HG02678 (cell line): Measurements from ENCODE around the gene RBMX.
"Not testable (repeated sequence)": the region's sequence is repeated elsewhere in the genome, so short reads cannot be mapped to it uniquely, and the experiment has no call there.

Source experiments
- ATAC-seq: cut with Tn5 transposase; IDR thresholded peaks from one replicate; pipeline ENCODE4 v1.9.1; 2021; ENCODE audit warnings: mild to moderate bottlenecking, moderate library complexity; ENCODE audit not compliant: unreplicated experiment

Gene RBMX

DNA sequence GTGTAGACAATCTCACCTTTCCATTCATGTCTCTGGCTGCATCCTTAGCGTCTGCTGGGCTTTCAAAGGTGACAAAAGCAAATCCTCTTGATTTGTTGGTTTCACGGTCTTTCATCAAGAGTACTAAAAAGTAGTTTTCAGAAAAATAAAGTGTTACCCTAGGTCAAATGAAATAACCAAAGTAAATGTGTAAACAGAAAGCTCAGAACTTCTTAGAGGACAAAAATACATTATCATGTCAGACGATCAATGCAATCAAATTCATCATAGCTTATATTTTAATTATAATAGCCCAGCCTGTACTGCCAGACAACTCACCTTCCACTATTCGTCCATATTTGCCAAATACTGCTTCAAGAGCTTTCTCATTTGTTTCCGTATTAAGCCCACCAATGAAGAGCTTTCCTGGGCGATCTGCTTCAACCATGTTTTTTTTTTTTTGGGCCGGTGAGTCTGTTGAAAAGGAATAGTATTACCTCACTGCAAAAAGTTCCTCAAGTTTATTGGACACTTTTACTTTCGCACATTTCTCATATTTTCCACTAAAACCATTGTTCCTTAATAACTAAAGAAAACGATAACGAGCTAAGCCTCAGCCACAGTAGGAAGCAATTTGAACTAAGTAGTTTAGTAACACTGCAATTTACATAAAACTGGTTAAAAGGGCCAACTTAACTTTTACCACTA lies 1.4 kb downstream of the RBMX start:
- no peak for ATAC-seq

DNA sequence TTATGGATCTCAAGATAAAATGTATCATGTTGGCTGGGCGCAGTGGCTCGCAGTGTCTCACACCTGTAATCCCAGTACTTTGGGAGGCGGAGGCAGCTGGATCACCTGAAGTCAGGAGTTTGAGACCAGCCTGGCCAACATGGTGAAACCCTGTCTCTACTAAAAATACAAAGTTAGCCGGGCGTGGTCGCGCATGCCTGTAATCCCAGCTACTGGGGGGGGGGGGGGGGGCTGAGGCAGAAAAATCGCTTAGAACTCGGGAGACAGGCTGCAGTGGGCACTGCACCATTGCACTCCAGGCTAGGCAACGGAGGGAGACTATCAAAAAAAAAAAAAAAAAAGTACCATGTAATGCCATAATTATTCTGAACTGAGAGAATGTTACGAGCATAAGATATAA lies 2.1 kb downstream of the RBMX start:
- no peak for ATAC-seq

GRCh38 chrX:136874114-136874513 lies 6.4 kb downstream of the RBMX start:
- not testable (repeated sequence) for ATAC-seq

- not testable (repeated sequence) for ATAC-seq
Observed at GRCh38 chrX:136873210-136873609, 7.3 kb downstream of the RBMX start.

- no peak for ATAC-seq
Observed at GRCh38 chrX:136872091-136872700, 8.3 kb downstream of the RBMX start.

- no peak for ATAC-seq
Observed at GRCh38 chrX:136870064-136870463, 10.5 kb downstream of the RBMX start.

GRCh38 chrX:136868283-136869055 lies 12.1 kb downstream of the RBMX start:
- no peak for ATAC-seq

- ATAC-seq = no peak
Observed at GRCh38 chrX:136867518-136867917, 13.0 kb downstream of the RBMX start.

DNA sequence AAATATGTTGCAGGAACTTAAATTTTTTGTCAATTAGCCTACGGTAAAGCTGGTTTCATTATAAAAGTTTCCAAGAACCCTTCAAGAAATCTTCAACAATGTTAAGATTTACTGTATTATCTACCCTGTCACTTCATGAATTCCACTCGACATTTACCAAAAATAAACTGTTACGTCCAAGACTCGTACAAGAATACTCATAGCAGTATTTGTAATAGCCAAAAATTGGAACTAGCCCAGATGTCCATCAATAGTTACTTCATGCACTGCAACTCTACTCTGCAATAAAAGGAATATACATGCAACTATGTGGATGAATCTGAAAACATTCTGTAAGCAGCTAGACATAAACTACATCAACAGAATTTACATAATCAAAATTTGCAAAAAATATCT lies 13.4 kb downstream of the RBMX start:
- no peak for ATAC-seq

- no peak for ATAC-seq
Observed at GRCh38 chrX:136866337-136867095, 14.0 kb downstream of the RBMX start.

GRCh38 chrX:136865270-136866158 lies 15.0 kb downstream of the RBMX start:
- no peak for ATAC-seq

DNA sequence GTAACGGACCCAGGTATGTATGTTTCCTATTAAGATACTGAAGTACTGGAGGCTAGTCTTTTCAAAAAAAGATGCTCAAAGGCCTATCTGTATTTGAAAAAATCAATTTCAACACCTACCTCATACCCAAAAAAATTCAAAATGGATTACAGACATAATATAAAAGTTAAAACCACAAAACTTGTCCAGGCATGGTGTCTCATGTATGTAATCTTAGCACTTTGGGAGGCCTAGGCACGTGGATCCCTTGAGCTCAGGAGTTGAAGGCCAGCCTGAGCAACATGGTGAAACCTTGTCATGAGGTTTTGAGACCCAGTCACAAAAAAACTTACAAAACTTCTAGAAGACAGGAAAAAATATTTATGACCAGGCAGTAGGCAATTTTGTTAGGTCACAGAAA lies 16.7 kb downstream of the RBMX start:
- no peak for ATAC-seq

DNA sequence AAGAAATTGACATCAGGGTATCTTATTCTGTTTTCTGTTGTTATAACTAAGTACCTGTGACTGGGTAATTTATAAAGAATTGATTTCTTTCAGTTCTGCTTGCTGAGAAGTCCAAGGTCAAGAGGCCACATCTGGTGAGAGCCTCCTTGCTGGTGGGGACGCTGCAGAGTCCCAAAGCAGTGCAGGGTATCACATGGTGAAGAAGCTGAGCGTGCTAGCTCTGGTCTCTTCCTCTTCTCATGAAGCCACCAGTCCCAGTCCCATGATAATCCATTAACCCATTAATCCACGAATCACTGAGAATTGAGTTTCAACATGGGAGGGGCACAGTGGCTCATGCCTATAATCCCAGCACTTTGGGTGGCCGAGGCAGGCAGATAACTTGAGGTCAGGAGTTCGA lies 18.0 kb downstream of the RBMX start:
- ATAC-seq = no peak

- ATAC-seq = no peak
Observed at GRCh38 chrX:136861877-136862276, 18.6 kb downstream of the RBMX start.

GRCh38 chrX:136858007-136858756 lies 22.3 kb downstream of the RBMX start:
- ATAC-seq = no peak

GRCh38 chrX:136856551-136856950 lies 24.0 kb downstream of the RBMX start:
- no peak for ATAC-seq

DNA sequence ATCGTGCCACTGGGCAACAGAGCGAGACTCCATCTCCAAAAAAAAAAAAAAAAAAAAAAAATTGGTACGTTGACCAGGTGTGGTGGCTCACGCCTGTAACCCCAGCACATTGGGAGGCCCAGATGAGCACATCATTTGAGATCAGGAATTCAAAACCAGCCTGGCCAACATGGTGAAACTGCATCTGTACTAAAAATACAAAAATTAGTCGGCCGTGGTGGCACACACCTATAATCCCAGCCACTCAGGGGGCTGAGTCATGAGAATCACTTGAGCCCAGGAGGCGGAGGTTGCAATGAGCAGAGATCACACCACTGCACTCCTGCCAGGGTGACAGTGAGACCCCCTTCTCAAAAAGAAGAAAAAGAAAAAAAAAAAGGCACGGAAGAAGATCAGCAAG lies 24.5 kb downstream of the RBMX start:
- ATAC-seq = no peak

DNA sequence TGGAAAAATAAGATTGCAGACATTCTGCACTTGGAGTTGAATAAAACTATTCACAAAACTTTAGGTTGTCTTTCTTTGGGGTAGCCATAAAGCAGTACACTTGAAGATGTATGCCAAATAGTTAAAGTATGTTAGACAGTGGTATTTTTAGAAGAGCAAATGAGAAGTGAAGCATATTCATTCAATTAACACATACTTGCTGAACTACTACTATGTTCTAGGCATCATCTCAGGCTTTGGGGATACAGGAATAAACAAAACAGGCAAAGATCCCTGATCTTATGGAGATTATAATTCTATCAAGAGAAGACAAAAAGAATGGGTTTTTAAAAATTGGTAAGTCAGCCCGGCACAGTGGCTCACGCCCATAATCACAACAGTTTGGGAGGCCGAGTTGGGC lies 29.0 kb downstream of the RBMX start:
- no peak for ATAC-seq

DNA sequence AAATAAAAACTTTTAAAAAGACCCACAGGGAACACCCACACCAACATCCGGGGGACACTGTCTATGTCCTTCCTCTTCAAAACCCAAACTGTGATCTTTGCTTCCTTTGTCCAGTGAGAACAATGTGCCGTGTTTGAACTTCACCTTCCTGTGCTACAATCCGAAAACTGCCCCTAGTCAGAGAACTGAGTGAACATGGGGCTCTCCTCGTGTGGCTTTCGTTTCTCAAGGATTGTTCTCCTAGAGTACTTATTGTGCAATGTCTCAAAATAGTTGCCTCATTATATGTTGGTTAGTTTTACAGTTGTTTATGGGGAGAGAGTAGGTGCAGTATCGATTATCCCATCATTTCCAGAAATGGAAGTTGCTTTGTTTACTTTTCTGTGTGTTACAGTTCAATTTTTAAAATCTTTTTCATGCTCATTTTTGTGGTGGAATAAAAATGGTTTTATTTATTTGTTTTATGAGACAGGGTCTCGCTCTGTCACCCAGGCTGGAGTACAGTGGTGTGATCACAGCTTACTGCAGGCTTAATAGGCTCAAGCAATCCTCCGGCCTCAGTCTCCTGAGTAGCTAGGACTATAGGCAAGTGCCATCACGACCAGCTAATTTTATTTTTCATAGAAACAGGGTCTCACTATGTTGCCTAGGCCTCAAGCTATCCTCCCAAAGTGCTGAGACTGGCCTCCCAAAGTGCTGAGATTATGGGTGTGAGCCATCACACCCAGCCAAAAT lies 29.9 kb downstream of the RBMX start:
- ATAC-seq = no peak
